Activated naive CD4-positive, alpha-beta T cell (primary cell): ENCODE data around the gene HSPA12B.
"Not testable (repeated sequence)": the region's sequence is repeated elsewhere in the genome, so short reads cannot be mapped to it uniquely, and the experiment has no call there.

Experiments used
- DNase-seq, 4 experiments: peaks; one replicate each; lab custom pipeline; 2025; lab: John Stamatoyannopoulos, UW

Gene HSPA12B

DNA sequence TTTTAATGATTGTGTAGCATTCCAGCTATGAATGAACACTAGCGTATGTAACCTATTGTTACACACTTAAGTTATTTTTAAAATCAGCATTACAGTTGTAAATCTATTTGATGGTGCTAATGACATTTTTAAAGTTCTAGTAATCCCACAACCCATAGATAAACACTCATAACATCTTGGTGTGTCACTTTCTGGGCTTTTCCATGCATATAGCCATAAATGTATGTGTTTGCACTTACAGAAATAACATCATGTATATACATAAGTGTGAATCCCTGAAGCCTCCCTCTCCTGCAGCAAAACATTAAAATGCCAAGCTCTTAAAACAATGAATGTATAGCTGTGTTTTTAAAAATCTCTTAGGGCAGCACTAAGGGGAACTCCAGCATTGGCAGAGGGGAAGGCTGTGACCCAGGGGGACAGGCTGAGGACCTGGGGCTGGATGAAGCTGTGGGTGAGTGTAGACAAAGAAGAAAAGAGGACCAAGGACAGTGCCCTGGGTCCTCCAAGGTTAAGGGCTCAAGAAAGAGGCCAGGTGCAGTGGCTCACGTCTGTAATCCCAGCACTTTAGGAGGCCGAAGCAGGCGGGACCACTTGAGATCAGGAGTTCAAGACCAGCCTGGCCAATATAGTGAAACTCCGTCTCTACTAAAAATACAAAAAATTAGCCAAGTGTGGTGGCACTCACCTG, 55.0 kb downstream of the HSPA12B start:
- DNase-seq: no peak

DNA sequence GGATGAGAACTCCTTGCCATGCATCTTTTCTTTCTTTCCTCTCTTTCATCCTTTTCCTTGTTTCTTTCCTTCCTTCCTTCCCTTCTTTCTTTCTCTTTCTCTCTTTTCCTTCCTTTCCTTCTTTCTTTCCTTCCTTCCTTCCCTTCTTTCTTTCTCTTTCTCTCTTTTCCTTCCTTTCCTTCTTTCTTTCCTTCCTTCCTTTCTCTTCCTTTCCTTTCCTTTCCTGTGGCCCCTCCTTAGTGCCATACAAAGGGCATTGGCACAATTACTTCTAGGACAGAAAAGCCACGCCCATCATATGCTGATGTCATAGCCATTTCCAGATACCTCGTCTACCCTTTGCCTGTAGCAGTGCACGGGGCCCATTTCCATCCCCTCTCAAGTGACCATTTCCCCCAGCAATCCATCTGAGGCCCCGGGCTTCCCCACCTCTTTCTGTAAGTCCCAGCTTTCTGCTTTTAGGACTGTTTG, 56.2 kb downstream of the HSPA12B start:
- no peak for DNase-seq

DNA sequence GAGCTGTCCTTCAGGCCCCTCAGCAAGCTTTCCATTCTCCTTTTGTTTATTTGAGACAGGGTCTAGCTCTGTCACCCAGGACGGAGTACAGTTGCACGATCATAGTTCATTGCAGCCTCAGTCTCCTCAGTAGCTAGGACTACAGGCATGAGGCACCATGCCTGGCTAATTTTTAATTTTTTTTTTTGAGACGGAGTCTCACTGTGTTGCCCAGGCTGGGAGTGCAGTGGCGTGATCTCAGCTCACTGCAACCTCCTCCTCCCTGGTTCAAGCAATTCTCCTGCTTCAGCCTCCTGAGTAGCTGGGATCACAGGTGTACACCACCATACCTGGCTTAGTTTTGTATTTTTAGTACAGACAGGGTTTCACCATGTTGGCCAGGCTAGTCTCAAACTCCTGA, 56.7 kb downstream of the HSPA12B start:
- DNase-seq: not testable (repeated sequence)

DNA sequence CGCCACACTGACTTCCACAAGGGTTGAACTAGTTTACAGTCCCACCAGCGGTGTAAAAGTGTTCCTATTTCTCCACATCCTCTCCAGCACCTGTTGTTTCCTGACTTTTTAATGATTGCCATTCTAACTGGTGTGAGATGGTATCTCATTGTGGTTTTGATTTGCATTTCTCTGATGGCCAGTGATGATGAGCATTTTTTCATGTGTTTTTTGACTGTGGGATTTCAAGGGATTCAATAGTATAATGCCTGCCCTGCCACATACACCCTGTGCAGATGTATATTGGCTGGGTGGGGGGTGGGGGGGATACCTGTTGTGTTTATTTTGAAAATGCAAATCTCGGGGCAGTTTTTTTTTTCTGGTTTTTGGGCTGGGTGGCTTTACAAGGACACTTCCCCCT, 61.7 kb downstream of the HSPA12B start:
- not testable (repeated sequence) for DNase-seq

DNA sequence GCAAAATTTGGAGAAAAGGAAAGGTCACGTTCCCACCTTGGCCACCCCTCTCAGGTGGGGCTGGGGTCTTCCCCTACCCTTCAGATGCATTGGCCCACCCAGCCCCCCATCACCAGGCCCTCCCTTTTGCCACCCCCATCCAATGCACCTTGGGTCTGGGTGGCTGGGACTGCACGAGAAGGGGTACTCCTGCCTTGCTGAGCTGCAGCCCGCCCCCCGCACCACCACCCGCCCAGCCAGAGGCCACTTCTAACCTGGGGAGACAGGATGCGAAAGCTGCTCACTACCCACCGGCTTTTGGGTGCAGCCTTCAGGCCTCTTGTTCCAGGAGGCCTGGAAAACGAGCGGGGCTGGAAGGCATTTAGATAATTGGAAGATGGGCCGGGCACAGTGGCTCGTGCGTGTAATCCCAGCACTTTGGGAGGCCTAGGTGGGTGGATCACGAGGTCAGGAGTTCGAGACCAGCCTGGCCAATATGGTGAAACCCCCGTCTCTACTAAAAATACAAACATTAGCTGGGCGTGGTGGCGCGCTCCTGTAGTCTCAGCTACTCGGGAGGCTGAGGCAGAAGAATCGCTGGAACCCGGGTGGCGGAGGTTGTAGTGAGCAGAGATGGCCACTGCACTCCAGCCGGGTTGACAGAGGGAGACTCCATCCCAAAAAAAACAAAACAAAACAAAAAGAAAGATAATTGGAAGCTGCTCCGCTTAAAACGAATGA, 62.4 kb downstream of the HSPA12B start:
- DNase-seq: no peak

DNA sequence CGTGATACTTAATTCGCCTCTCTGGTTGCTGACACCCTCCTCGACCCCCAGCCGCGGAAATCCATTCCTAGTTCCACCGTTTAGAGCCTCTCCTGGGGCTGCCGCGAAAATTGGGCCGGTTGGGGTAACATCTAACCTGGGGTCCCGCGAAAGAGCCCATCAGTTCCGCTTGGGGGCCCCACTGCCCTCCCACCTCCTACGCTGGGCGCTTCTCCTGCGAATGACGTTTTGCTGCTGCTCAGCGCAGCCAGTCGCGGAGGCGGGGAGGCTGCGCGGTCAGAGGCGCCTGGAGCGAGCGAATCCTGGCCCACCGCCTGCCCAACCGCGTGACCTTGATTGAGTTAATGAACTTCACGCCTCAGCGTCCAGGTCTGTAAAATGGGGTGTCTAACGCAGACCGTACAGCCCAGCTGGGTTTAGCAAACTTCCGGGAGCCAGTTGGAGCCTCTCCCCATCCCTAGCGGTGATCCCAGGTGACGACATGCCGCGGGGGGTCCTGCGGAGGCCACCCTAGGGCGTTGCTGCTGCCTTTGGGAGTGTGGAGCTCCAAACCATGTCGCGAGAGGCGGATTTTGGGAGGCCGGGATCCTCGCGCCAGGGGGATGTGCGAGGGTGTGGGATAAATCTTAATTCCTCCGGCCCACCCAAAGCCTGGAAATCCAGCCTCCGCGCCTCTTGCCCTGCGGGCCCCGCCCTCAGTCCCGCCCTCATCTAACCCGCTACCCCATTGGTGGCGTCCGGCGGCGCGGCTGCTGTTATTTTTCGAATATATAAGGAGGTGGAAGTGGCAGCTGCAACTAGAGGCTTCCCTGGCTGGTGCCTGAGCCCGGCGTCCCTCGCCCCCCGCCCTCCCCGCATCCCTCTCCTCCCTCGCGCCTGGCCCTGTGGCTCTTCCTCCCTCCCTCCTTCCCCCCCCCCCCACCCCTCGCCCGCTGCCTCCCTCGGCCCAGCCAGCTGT, 63.3 kb downstream of the HSPA12B start, which contains the start of gene CDC25B:
TSS of gene CDC25B (plus strand) at position 800 of the 958 bp plus-strand sequence. CDS start 222 bp downstream, outside the sequence.
- DNase-seq: peak; percentile 67 to 88 (median 78)

DNA sequence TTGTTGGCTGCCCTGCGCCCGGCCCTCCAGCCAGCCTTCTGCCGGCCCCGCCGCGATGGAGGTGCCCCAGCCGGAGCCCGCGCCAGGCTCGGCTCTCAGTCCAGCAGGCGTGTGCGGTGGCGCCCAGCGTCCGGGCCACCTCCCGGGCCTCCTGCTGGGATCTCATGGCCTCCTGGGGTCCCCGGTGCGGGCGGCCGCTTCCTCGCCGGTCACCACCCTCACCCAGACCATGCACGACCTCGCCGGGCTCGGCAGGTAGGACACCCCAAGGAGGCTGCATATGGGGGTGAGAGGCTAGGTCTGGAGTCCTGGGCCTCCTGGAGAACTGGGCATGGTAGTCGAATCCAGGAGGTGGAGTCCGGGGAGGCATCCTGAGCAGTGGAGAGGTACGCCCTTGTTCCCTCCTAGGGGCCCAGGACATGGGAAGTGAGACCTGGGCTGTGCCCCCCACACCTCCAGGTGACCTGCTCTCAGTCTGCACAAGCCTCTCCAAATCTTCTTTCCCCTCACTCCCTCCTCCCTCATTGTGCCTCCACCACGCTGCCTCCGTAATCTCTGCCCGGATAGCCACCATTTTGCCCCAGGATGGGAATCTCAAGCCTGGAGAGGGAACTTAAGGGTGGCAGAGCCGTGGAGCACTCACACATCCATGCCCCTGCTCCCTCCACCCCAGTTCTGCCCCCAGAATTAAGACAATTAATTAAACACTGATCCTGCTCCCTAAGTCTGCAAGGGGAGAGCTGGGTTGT, 64.2 kb downstream of the HSPA12B start:
- no peak for DNase-seq

DNA sequence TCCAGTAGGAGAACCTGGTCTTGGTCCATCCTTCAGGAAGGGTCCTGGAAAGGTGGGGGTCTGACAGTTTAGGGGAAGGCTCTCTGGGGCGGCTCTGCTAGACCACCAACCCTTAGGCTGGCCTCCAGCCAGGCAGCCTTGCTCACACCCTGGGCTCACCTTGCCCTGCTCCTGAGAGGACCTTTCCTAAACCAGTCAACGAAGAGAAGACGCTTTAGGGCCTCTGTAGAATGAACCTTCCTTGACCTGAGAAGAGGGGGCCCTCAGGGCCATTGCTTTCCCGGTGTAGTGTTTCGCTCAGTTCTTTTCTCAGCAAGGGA, 64.7 kb downstream of the HSPA12B start:
- DNase-seq: no peak

DNA sequence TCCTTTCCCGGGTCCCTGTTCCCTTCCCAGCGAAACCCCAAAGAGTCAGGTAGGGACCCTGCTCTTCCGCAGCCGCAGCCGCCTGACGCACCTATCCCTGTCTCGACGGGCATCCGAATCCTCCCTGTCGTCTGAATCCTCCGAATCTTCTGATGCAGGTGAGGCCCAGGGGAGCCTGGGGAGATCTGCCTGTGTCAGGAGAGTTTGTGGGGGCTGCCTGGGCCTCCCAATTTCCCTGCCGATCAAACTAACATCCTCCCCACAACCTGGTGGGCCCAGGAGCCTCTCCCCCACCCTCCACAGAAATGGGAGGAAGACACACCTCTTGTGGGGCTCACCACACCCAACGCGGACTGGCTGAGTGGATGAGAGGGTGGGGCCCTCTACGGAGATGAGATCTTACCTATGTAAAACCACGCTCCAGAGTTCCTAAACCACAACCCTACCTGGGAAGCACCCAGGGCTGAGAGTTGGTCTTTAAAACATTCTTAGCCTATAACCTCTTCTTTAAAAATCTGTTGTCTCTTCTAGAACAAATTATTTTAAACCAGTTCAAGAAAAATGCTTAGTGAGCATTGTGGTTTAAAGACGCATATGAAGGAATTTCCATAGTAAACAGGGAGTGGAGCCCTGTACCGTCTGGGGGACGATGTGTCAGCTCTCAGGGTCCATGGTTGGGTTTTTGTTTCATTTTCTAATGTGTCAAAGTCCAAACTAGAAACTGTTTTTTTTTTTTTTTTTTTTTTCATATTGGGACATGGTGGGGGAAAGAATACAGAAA, 65.3 kb downstream of the HSPA12B start:
- no peak for DNase-seq

DNA sequence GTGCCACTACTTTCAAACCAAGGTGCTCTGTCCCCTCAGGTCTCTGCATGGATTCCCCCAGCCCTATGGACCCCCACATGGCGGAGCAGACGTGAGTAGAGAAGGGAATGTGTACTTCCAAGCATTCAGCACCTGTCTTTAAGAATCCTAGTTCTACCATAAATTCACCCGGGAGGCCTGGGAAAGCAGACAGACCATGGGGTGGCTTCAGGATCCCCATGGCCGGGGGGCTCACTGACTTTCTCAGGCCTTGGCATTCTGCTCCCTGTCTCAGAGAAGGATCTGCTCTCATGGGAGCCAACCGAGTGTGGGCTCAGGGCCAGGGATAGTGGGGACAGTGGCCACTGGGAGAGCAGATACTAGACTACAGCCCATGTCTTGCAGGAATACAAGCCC, 65.9 kb downstream of the HSPA12B start:
- DNase-seq: no peak

DNA sequence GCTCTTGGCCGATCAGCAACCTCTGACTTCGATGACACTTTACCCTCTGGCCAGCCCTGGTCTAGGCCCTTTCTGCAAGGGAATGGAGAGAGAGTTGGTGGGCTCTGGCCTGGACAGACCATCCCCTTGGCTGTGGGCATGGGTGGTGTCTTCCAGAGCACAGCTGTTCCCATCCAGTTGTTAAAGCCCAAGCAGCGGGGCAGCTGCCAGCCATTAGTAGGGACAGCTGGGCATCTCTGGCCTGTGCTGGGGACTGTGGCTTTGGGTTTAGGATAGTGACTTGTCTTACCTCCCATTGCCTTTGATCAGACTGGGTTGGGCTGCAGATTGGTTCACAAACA, 66.4 kb downstream of the HSPA12B start:
- DNase-seq: no peak

DNA sequence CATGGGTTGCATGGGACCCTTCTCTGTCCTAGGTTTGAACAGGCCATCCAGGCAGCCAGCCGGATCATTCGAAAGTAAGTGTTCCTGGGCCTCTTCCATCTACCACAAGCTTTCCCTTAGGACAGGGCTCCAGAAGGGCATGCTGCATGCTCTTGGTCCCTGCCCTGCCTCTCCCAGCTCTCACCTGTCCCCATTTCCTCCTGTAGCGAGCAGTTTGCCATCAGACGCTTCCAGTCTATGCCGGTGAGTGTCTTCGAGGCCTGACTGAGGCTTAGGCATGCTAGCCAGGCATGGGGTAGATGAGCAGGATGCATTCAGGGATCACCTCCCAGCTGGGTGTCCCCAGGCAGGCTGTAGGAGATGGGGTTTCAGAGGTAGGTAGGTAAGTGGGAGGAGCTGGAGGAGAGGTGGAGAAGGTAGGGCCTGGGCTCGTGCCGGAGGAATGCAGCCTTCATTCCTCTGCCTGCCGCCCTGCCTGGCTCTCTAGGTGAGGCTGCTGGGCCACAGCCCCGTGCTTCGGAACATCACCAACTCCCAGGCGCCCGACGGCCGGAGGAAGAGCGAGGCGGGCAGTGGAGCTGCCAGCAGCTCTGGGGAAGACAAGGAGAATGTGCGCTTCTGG, 67.9 kb downstream of the HSPA12B start:
- no peak for DNase-seq

DNA sequence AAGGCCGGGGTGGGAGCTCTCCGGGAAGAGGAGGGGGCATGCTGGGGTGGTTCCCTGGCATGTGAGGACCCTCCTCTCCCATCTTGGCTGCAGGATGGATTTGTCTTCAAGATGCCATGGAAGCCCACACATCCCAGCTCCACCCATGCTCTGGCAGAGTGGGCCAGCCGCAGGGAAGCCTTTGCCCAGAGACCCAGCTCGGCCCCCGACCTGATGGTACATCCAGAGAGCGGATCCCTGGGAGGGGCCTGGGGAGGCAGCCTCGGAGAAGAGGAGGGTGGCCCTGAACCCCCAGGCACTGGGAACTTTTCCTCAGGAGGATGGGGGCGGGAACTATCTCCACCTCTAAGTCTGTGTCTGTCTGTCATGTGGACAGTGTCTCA, 68.4 kb downstream of the HSPA12B start:
- DNase-seq: no peak

DNA sequence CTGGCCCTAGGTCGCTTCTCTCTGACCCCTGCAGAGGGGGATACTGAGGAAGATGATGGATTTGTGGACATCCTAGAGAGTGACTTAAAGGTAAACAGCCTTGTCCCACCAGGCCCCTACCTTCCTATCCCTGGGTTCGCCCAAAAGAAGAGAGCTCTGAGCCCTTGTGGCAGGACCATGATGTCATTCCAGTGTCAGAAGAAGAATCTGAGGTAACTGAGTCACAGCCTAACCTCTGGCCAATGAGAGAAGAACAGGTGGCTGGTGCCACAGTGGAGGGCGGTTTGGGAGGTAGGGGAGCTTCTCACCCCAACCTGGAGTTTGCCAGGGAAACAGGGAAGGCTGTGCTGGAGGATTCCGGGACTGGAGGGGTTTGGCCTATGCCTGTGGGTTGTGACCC, 68.8 kb downstream of the HSPA12B start:
- DNase-seq: no peak

DNA sequence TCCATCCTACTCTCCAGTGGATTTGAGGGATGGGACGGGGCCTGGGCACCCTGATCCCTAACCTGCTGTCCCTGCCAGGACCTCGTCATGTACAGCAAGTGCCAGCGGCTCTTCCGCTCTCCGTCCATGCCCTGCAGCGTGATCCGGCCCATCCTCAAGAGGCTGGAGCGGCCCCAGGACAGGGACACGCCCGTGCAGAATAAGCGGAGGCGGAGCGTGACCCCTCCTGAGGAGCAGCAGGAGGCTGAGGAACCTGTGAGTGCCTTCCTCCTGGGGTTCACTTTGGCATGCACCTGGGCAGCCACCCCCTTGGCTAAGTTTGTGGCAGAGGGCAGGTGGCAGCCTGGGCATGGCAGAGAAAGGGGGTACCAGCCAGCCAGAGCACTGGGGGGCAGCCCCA, 69.4 kb downstream of the HSPA12B start:
- no peak for DNase-seq
